NB4 (cell line): Measurements from ENCODE around the gene FBXW4.

Experiments
- POLR2A ChIP-seq: IDR thresholded peaks from 2 replicates; pipeline ENCODE4 v1.6.1; 2011; ENCODE audit warnings: mild to moderate bottlenecking; ENCODE audit not compliant: insufficient read length; ENCODE audit errors: extremely low read depth
- TF ChIP-seq, protein P1 (sequence below): IDR thresholded peaks from one replicate; pipeline ENCODE4 v1.5.1; 2012; ENCODE audit warnings: low read depth, low read length

DNA sequence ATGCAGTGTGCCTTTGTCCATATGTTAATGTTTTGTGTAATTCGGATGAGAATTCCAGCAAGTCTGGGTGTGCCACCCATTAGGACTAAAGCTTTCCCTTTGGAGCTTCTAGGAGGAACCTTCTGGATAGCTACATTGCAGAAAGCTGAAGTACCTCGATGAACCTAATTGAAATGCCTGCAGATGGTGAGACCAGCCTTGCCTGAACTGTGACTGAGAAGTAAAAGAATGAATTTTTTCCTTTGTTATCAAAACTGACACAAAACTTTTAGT is 31.1 kb upstream of the FBXW4 start:
- TF ChIP-seq, protein P1, sequence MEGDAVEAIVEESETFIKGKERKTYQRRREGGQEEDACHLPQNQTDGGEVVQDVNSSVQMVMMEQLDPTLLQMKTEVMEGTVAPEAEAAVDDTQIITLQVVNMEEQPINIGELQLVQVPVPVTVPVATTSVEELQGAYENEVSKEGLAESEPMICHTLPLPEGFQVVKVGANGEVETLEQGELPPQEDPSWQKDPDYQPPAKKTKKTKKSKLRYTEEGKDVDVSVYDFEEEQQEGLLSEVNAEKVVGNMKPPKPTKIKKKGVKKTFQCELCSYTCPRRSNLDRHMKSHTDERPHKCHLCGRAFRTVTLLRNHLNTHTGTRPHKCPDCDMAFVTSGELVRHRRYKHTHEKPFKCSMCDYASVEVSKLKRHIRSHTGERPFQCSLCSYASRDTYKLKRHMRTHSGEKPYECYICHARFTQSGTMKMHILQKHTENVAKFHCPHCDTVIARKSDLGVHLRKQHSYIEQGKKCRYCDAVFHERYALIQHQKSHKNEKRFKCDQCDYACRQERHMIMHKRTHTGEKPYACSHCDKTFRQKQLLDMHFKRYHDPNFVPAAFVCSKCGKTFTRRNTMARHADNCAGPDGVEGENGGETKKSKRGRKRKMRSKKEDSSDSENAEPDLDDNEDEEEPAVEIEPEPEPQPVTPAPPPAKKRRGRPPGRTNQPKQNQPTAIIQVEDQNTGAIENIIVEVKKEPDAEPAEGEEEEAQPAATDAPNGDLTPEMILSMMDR = no peak
- TF ChIP-seq POLR2A = no peak
